A673 (cell line): ENCODE measurements around the gene NEDD4L. TPM values are rescaled to one million over a fixed set of nuclear protein-coding genes. Genes with fewer than 3 reads are reported as not detected.

Experiments
- BruUV-seq: library from RNA; stranded (reverse); fragments of 400-500 nt; replicated peaks from 2 replicates; lab custom pipeline; 2021; lab: Mats Ljungman, UMichigan
- CTCF ChIA-PET: fragments of 300-600 bp; sonication (Branson Sonifier 250); formaldehyde crosslinking; loops from one replicate; lab custom pipeline; 2022; ENCODE audit warnings: antibody characterized with exemption; lab: Charles Lee
- POLR2A ChIA-PET: fragments of 300-600 bp; sonication (Branson Sonifier 250); formaldehyde crosslinking; loops from one replicate; lab custom pipeline; 2022; ENCODE audit warnings: antibody characterized with exemption; ENCODE audit not compliant: low non-redundant PET; lab: Charles Lee
- DNase-seq: peaks from one replicate; pipeline ENCODE4 v3.0.0-alpha.2; 2015; ENCODE audit warnings: low spot score
- H3K27ac ChIP-seq: fragments of 200-600 bp; sonication (generic); 2 replicates; pipeline ENCODE4 v1.5.1; 2016; ENCODE audit warnings: mixed run types, low read depth, mild to moderate bottlenecking, mixed read lengths, antibody characterized with exemption, low read length; ENCODE audit not compliant: poor library complexity, severe bottlenecking
- H3K27me3 ChIP-seq: fragments of 200-600 bp; sonication (generic); replicated peaks from 2 replicates; pipeline ENCODE4 v1.6.1; 2017; ENCODE audit warnings: mixed run types, low read depth, mild to moderate bottlenecking, mixed read lengths, antibody characterized with exemption, low read length; ENCODE audit not compliant: insufficient read depth, poor library complexity
- H3K36me3 ChIP-seq: fragments of 200-600 bp; sonication (generic); 2 replicates; pipeline ENCODE4 v1.6.1; 2016; ENCODE audit warnings: mixed run types, mild to moderate bottlenecking, mixed read lengths, antibody characterized with exemption, low read length; ENCODE audit not compliant: insufficient read depth, poor library complexity, severe bottlenecking
- H3K4me1 ChIP-seq: fragments of 200-600 bp; sonication (generic); 2 replicates; pipeline ENCODE4 v1.6.1; 2017; ENCODE audit warnings: mixed run types, mild to moderate bottlenecking, mixed read lengths, antibody characterized with exemption, low read length; ENCODE audit not compliant: insufficient read depth, poor library complexity, severe bottlenecking
- H3K4me3 ChIP-seq: fragments of 200-600 bp; sonication (generic); 2 replicates; pipeline ENCODE4 v1.5.1; 2016; ENCODE audit warnings: low read depth, mixed run types, mild to moderate bottlenecking, mixed read lengths, low read length; ENCODE audit not compliant: poor library complexity, severe bottlenecking
- H3K9me3 ChIP-seq: fragments of 200-600 bp; sonication (generic); 2 replicates; pipeline ENCODE4 v1.6.1; 2016; ENCODE audit warnings: mixed run types, low read depth, mild to moderate bottlenecking, mixed read lengths, antibody characterized with exemption, low read length; ENCODE audit not compliant: poor library complexity, severe bottlenecking
- EZH2 ChIP-seq: fragments of 200-600 bp; sonication (generic); IDR thresholded peaks from 2 replicates; pipeline ENCODE4 v1.6.1; 2017; ENCODE audit warnings: borderline replicate concordance, low read depth, mild to moderate bottlenecking, mixed read lengths, antibody characterized with exemption, low read length; ENCODE audit not compliant: poor library complexity, severe bottlenecking
- intact Hi-C: fragments of 100-400 bp; cut with micrococcal nuclease; formaldehyde crosslinking; loops from one replicate; pipeline ENCODE4 v1.10.0; 2022; ENCODE audit not compliant: unreplicated experiment
- total RNA-seq: library from RNA; stranded (reverse); gene quantifications from 2 replicates; pipeline ENCODE4 v1.2.3, GENCODE V29; 2021
- TF ChIP-seq, protein P1 (sequence below): fragments of 300-800, 200-600 bp; sonication (generic); conservative IDR thresholded peaks from 2 replicates; pipeline ENCODE4 v1.5.1; 2017; ENCODE audit warnings: low read depth, mild to moderate bottlenecking, antibody characterized with exemption, low read length, moderate library complexity, mixed read lengths

Gene NEDD4L
- total RNA-seq, 1 experiment from 2014 or later, result 15.3 TPM

DNA sequence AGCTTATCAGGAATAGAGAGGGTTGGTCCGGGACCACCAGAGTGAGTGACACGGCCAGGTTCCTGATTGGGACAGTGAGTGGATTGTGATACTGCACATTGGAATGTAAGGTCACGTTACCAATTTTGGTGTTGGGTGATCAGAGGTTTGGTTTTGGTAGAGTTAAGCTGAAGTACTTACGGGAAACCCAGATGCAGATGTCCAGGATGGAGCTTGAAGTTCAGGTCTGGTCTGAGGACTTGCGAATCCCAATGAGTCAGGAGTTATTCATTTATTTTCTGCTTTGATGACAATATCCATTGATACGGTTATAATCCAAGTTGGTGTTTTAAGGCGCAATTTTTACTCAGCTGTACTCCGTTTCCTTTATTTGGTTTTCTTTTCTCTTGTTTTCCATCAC, 311.2 kb downstream of the NEDD4L start:
- H3K4me1 ChIP-seq, result no peaks in the 10 kb centered on the region
- no peak overlapping the region for H3K27ac ChIP-seq
- ChIA-PET POLR2A (interaction anchor here (0.6 kb wide), 1 partner anchor 66 kb away, joined by 3 read pairs; no protein-coding TSS in a partner anchor), CTCF (no interaction called here)
- H3K36me3 ChIP-seq, result no peaks in the 10 kb centered on the region
- H3K4me3 ChIP-seq, result no peak overlapping the region
- H3K9me3 ChIP-seq, result no peaks in the 10 kb centered on the region
- BruUV-seq, result no TSS peak
- no peak for DNase-seq
- intact Hi-C loops, result no loop called here
- H3K27me3 ChIP-seq, result no peaks in the 10 kb centered on the region
- TF ChIP-seq EZH2, result no peak
- TF ChIP-seq, protein P1, sequence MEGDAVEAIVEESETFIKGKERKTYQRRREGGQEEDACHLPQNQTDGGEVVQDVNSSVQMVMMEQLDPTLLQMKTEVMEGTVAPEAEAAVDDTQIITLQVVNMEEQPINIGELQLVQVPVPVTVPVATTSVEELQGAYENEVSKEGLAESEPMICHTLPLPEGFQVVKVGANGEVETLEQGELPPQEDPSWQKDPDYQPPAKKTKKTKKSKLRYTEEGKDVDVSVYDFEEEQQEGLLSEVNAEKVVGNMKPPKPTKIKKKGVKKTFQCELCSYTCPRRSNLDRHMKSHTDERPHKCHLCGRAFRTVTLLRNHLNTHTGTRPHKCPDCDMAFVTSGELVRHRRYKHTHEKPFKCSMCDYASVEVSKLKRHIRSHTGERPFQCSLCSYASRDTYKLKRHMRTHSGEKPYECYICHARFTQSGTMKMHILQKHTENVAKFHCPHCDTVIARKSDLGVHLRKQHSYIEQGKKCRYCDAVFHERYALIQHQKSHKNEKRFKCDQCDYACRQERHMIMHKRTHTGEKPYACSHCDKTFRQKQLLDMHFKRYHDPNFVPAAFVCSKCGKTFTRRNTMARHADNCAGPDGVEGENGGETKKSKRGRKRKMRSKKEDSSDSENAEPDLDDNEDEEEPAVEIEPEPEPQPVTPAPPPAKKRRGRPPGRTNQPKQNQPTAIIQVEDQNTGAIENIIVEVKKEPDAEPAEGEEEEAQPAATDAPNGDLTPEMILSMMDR, result no peak

DNA sequence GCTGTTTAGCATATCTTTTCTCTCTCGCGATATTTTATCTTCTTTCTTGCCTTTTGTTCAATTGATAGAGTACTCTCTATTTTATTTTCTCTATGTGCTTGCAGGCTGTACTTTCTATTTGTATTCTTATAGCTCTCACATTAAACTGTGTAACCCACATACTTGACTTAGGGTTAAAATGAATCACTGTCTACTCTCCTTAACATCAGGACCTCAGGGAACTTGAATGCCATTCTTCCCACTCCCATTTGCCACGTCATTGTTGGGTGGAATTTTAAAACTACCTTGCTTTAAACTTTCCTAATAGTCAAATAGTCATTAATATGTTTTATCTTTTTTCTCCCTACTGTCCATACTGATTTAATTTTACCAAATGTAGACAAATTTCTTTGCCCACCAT, 315.2 kb downstream of the NEDD4L start:
- ChIA-PET POLR2A (no interaction called here), CTCF (no interaction called here)
- Histone ChIP-seq H3K4me3 (no peak overlapping the region), H3K4me1 (peaks cover 21% of the 10 kb centered on the region), H3K27ac (no peak overlapping the region), H3K36me3 (no peaks in the 10 kb centered on the region), H3K27me3 (no peaks in the 10 kb centered on the region), H3K9me3 (no peaks in the 10 kb centered on the region)
- BruUV-seq, result no TSS peak
- TF ChIP-seq, protein P1, result no peak
- TF ChIP-seq EZH2, result no peak
- DNase-seq, result no peak
- intact Hi-C loops, result no loop called here

DNA sequence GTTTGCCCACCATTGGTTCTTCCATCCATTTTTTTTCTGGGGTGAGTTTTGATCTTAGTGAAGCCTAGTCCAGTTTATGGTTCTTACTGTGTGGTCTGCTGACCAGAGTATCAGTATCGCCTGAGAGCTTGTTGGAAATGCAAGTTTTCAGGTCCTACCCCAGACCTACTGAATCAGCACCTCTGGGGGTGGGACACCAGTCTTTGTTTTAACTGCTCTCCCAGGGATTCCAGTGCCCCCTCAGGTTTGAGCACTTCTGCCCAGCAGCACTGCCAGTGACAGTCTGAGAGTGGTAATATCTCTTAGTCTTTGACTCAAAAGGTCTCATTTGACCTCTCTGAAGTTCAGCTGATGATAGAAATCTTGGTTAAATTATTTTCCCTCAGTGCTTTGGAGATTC, 315.6 kb downstream of the NEDD4L start:
- Histone ChIP-seq H3K27ac (no peak overlapping the region), H3K27me3 (no peaks in the 10 kb centered on the region), H3K4me1 (peaks cover 21% of the 10 kb centered on the region), H3K4me3 (no peak overlapping the region), H3K36me3 (no peaks in the 10 kb centered on the region), H3K9me3 (no peaks in the 10 kb centered on the region)
- intact Hi-C loops, result no loop called here
- no TSS peak for BruUV-seq
- ChIA-PET POLR2A (no interaction called here), CTCF (no interaction called here)
- TF ChIP-seq, protein P1, result no peak
- TF ChIP-seq EZH2, result no peak
- DNase-seq, result no peak
